DOHH2 (cell line): ENCODE data around the gene CTSZ.

ENCODE experiments used
- H3F3A ChIP-seq: fragments of 200-600 bp; sonication (generic), shearing (Covaris generic); 2 replicates; pipeline ENCODE4 v1.6.0; 2016; ENCODE audit warnings: antibody characterized with exemption, mild to moderate bottlenecking; ENCODE audit not compliant: control insufficient read depth, insufficient read depth
- H3K27ac ChIP-seq: fragments of 200-600 bp; sonication (generic); 2 replicates; pipeline ENCODE4 v1.5.1; 2014; ENCODE audit warnings: low read depth, mild to moderate bottlenecking, low read length, moderate library complexity
- H3K27me3 ChIP-seq: fragments of 200-600 bp; sonication (generic); 2 replicates; pipeline ENCODE4 v1.6.1; 2014; ENCODE audit warnings: mild to moderate bottlenecking, low read length, mixed read lengths; ENCODE audit not compliant: control insufficient read depth
- H3K36me3 ChIP-seq: fragments of 200-600 bp; sonication (generic); 2 replicates; pipeline ENCODE4 v1.6.1; 2014; ENCODE audit warnings: mild to moderate bottlenecking, low read length, moderate library complexity, mixed read lengths; ENCODE audit not compliant: control insufficient read depth
- H3K4me1 ChIP-seq: fragments of 200-600 bp; sonication (generic); 2 replicates; pipeline ENCODE4 v1.6.1; 2014; ENCODE audit warnings: mild to moderate bottlenecking, low read length, mixed read lengths; ENCODE audit not compliant: control insufficient read depth
- H3K4me2 ChIP-seq: fragments of 200-600 bp; sonication (generic); 2 replicates; pipeline ENCODE4 v1.6.0; 2014; ENCODE audit warnings: mild to moderate bottlenecking, low read length, moderate library complexity
- H3K4me3 ChIP-seq: fragments of 200-600 bp; sonication (generic); 2 replicates; pipeline ENCODE4 v1.5.1; 2014; ENCODE audit warnings: mild to moderate bottlenecking, low read length, mixed read lengths
- H3K79me2 ChIP-seq: fragments of 200-600 bp; sonication (generic); 2 replicates; pipeline ENCODE4 v1.6.1; 2014; ENCODE audit warnings: mild to moderate bottlenecking, low read length, mixed read lengths; ENCODE audit not compliant: control insufficient read depth
- H3K9me2 ChIP-seq: fragments of 200-600 bp; sonication (generic); replicated peaks from 2 replicates; pipeline ENCODE4 v1.6.1; 2014; ENCODE audit warnings: mild to moderate bottlenecking, low read length, mixed read lengths; ENCODE audit not compliant: control insufficient read depth
- H3K9me3 ChIP-seq: fragments of 200-600 bp; sonication (generic); 2 replicates; pipeline ENCODE4 v1.6.1; 2014; ENCODE audit warnings: antibody characterized with exemption, low read length, mixed read lengths; ENCODE audit not compliant: control insufficient read depth, insufficient read depth
- H4K20me1 ChIP-seq: fragments of 200-600 bp; sonication (generic); 2 replicates; pipeline ENCODE4 v1.6.0; 2014; ENCODE audit warnings: low read depth, mild to moderate bottlenecking, antibody characterized with exemption, low read length, moderate library complexity; ENCODE audit not compliant: control insufficient read depth, insufficient read depth
- EZH2phosphoT487 ChIP-seq: fragments of 200-600 bp; sonication (generic); IDR thresholded peaks from 2 replicates; pipeline ENCODE4 v1.6.1; 2017; ENCODE audit warnings: borderline replicate concordance, mild to moderate bottlenecking, antibody characterized with exemption, low read length, moderate library complexity, mixed read lengths
- TF ChIP-seq, protein P1 (sequence below): fragments of 200-600 bp; sonication (generic); IDR thresholded peaks from one replicate; pipeline ENCODE4 v1.5.1; 2014; ENCODE audit warnings: antibody characterized with exemption, mild to moderate bottlenecking, low read depth, low read length; ENCODE audit not compliant: poor library complexity, severe bottlenecking

The CTSZ gene

DNA sequence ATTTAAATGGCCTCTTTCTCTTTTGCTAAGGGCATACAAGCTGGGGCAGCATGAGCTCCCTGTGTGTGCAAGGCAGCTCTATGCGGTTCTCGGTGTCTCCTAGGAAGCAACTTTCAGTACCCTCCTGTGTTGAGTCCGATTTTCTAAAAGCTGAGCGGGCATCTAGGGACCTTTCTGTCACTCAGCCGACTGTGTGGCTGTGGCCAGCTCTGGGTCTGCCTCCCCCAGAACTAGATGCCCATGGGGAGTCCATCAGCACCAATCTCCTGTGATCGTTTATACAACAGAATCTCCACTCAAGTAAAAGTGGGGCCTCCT is 18.5 kb downstream of the CTSZ start:
- H3K27ac ChIP-seq: no peak overlapping the region
- peaks cover 17% of the 10 kb centered on the region for H3K4me1 ChIP-seq
- H4K20me1 ChIP-seq: peaks cover 3% of the 10 kb centered on the region; the same call in 1 of the 2 replicates
- peaks cover 25% of the 10 kb centered on the region for H3F3A ChIP-seq
- H3K9me3 ChIP-seq: no peaks in the 10 kb centered on the region
- no peaks in the 10 kb centered on the region for H3K9me2 ChIP-seq
- no peak for TF ChIP-seq EZH2phosphoT487
- TF ChIP-seq, protein P1, sequence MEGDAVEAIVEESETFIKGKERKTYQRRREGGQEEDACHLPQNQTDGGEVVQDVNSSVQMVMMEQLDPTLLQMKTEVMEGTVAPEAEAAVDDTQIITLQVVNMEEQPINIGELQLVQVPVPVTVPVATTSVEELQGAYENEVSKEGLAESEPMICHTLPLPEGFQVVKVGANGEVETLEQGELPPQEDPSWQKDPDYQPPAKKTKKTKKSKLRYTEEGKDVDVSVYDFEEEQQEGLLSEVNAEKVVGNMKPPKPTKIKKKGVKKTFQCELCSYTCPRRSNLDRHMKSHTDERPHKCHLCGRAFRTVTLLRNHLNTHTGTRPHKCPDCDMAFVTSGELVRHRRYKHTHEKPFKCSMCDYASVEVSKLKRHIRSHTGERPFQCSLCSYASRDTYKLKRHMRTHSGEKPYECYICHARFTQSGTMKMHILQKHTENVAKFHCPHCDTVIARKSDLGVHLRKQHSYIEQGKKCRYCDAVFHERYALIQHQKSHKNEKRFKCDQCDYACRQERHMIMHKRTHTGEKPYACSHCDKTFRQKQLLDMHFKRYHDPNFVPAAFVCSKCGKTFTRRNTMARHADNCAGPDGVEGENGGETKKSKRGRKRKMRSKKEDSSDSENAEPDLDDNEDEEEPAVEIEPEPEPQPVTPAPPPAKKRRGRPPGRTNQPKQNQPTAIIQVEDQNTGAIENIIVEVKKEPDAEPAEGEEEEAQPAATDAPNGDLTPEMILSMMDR: no peak
- no peak overlapping the region for H3K4me3 ChIP-seq
- H3K36me3 ChIP-seq: peaks cover 85% of the 10 kb centered on the region
- H3K79me2 ChIP-seq: peaks cover 39% of the 10 kb centered on the region
- H3K4me2 ChIP-seq: no peak overlapping the region
- H3K27me3 ChIP-seq: no peaks in the 10 kb centered on the region

DNA sequence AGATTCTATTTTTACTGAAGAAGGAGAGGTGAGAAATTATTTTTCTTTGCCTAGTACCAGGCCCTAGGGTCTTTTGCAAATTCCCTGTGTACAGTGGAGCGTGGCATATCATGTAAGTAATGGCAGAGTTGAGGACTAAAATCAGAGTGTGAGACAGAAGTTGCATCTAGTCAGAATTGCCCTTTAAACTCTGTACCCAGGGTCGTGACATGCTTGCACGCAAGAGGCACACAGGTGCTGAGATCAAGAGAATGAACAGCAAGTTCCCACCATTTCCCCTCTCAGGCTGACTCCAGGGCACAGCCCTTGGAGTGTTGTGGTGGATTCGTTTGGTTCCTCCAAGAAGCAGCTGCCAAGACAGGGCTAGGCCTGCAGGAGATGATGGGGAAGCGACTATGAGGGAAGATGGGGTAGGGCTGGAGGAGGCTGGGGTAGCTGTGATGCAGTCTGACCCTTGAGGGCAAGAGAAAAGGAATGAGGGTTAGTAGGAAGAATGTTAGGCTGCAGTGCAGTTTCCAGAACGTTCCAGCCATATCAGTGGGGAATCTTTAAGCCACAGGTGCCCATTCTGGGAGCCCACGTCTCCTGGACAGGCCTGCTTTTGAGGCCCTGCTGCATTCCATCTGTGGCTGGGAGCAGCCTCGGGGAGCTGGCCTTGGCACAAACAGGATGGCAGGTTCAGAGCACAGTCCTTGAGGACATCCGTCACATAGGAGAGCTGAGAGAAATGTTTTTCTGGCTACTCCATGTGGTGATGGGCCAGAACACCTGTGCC is 19.1 kb downstream of the CTSZ start:
- Histone ChIP-seq H4K20me1 (peaks cover 3% of the 10 kb centered on the region; the same call in 1 of the 2 replicates), H3K4me3 (no peak overlapping the region), H3K79me2 (peaks cover 44% of the 10 kb centered on the region), H3K9me3 (no peaks in the 10 kb centered on the region), H3K9me2 (no peaks in the 10 kb centered on the region), H3F3A (peaks cover 22% of the 10 kb centered on the region), H3K36me3 (peaks cover 80% of the 10 kb centered on the region), H3K4me1 (peaks cover 15% of the 10 kb centered on the region), H3K4me2 (no peak overlapping the region), H3K27ac (no peak overlapping the region), H3K27me3 (no peaks in the 10 kb centered on the region)
- no peak for TF ChIP-seq EZH2phosphoT487
- TF ChIP-seq, protein P1: no peak

DNA sequence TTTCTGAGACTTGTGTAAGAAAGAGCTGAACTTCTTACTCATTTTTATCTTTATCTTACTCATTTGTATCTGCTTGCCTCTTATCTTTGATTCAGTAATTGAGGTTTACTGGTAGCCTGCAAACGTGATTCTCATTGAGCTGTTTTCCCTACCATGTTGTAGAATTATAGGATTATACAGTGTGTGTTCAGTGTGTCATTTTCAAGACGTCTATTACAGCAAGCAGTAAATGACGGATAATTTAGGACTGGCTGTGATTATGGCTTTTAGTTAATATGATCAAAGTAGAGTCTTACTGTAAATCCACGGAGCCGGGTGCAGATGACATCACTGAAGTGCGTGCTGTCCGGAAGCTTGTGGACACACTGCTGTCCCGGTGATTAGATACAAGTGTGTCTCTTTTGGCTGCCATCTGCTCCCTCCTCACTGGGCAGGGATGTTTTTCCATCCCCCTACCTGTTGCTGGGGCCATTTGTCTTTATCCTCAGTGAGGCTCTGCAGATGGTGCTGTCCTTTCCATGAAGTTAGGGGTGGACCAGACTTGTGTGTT is 20.0 kb downstream of the CTSZ start:
- H4K20me1 ChIP-seq: peaks cover 3% of the 10 kb centered on the region; the same call in 1 of the 2 replicates
- H3K4me2 ChIP-seq: no peak overlapping the region
- H3K4me3 ChIP-seq: no peak overlapping the region
- TF ChIP-seq, protein P1: no peak
- no peak for TF ChIP-seq EZH2phosphoT487
- no peaks in the 10 kb centered on the region for H3K9me2 ChIP-seq
- H3K9me3 ChIP-seq: no peaks in the 10 kb centered on the region
- peaks cover 23% of the 10 kb centered on the region for H3K4me1 ChIP-seq
- peaks cover 53% of the 10 kb centered on the region for H3K79me2 ChIP-seq
- peaks cover 15% of the 10 kb centered on the region for H3F3A ChIP-seq
- no peak overlapping the region for H3K27ac ChIP-seq
- H3K36me3 ChIP-seq: peaks cover 71% of the 10 kb centered on the region
- no peaks in the 10 kb centered on the region for H3K27me3 ChIP-seq
